GM19467 (cell line): ENCODE results near the gene GRXCR1.

ENCODE experiments used
- ATAC-seq: cut with Tn5 transposase; IDR thresholded peaks from one replicate; pipeline ENCODE4 v1.9.1; 2021; ENCODE audit warnings: mild to moderate bottlenecking, moderate library complexity; ENCODE audit not compliant: unreplicated experiment

Gene GRXCR1

GRCh38 chr4:42927946-42928345, 35.4 kb downstream of the GRXCR1 start:
- no peak for ATAC-seq

- ATAC-seq, result no peak
Observed at GRCh38 chr4:42928582-42928981, 36.1 kb downstream of the GRXCR1 start.

DNA sequence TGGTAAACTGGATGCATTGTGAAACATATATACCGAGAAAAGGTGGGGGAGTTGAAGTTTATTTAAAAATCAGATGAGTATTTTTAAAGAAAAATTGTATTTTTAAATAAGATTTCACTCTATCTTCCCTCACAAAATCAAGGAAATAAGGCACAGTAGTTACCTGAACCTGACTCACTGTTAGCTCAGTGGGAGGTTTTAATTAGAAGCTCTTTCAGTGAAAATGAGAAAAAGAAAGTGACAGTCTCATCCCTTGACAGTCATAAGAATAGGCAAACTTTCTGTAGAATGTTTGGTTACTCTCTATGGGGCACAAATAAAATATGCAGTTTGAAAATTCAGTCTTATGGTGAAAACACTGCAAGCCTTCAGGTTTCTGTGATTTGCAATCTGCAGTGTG, 49.7 kb downstream of the GRXCR1 start:
- no peak for ATAC-seq

GRCh38 chr4:42945874-42946273, 53.4 kb downstream of the GRXCR1 start:
- ATAC-seq, result no peak

GRCh38 chr4:42953321-42953720, 60.8 kb downstream of the GRXCR1 start:
- no peak for ATAC-seq

GRCh38 chr4:42954963-42955669, 62.6 kb downstream of the GRXCR1 start:
- ATAC-seq, result no peak

DNA sequence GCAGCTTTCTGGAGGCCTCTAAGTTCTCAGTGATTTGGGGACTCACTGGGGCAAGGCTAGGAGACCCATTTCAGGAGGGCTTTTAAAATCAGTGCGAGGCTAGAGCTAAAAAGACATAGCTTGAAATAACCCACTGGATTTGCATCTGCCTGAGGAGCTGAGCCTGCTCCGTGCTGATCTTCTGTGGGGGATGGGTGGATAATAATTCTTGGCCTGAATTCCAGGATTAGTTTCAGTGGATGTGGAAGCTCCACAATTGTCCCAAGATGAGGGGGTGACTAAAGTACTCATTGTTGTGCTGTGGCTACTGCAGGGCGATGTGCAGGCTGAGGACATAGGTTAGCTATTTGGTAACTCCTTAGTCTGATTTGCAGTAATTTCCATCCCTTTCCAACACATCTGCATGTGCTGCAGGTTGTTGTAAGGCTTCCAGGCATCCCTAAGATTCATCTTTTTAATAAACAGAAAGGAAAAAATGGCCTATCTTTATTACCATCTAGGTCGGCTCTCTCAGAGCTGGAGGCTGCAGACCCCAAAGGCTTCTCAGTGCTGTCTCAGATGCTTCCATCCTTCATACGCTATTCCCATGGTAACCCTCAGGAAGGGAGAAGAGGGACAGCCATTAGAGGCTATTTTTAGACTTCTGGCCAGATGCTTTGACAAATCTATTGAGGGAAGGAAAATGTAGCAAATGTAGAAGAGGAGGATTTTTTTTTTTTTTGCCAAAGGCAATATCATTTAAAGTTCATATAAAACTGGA, 63.4 kb downstream of the GRXCR1 start:
- no peak for ATAC-seq

DNA sequence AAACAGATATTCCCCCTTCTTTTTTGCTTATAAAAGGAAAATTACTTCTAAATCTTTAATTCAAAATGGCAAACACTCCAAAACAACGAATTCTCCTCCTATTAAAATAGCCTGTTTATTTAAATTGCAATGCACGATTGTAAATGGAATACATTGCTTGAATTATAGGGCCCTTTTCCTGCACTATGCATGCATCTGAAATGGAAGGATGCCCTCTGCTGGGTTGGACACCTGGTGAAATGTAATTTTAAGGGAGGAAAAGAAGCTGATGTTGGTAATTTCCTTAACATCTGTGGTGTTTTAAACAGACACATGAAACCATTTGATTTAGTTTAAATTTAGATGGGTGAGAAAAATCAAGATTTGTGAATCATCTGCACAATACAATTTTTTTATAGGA, 72.8 kb downstream of the GRXCR1 start:
- ATAC-seq, result no peak

DNA sequence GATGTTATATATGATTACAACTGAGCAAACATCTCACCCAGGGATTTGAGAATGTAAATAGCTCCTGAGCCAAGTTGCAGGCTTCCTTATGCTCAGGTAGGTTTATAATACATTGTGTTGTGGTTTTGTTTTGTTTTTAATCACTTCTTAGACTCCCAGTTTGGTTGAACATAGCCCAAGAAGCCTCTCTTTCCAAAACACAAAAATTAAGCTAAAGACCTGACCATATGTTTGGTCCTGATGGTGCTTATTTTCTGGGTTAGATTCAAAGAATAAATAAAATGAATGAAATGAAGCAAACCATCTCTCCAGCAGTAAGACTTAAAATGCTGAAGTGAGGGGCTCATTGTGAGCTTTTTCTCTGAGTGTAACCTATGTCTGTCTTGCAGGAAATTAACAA, 93.5 kb downstream of the GRXCR1 start:
- ATAC-seq, result no peak

DNA sequence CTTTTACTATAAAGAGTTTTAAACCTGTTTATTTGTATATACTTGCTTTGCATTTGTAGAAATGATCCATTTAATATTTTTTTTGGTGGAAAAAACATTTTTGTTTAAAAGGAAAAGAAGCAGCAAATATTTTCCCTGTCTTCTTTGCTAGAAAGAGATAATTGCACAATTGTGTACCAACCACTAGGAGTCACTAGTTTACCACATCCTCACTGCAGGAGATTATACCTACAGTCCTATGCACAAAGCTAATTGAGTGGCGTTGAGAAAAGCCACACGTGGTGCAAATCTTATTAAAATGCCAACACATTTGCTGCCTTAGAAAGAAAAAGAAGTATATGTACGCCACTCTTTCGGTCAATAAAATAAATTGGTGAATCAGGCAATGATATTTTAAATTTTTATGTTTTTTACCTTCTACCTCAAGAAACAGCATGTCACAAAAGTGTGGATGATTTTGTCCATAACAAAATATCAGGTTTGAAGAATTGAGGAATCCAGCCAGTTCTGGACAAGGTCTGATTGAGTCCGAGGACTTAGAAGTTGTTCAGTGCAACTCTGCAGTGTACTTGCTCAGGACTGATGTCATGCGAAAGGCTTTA, 102.9 kb downstream of the GRXCR1 start:
- ATAC-seq, result peak; percentile 86

- no peak for ATAC-seq
Observed at GRCh38 chr4:43008793-43009192, 116.3 kb downstream of the GRXCR1 start.

DNA sequence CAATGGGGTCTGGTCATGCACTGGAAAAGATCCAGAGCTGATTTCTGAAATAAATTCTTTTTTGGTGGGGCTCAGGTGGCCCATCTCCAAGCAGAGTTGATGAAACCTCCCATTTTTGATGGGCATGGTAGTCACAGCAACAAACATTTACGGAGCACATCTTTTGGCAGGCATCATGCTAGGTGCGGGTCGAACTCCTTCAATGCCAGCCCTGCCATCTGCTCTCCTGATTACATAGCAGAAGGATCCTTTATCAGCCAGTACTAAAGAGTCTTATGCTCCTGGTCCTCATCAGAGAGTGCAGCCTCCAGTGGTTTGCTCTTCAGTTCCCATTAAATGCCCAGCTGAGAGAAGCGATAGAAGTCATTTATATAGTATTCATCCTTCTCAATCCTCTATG, 121.7 kb downstream of the GRXCR1 start:
- ATAC-seq, result no peak

GRCh38 chr4:43041632-43042031, 149.1 kb downstream of the GRXCR1 start:
- ATAC-seq, result no peak

DNA sequence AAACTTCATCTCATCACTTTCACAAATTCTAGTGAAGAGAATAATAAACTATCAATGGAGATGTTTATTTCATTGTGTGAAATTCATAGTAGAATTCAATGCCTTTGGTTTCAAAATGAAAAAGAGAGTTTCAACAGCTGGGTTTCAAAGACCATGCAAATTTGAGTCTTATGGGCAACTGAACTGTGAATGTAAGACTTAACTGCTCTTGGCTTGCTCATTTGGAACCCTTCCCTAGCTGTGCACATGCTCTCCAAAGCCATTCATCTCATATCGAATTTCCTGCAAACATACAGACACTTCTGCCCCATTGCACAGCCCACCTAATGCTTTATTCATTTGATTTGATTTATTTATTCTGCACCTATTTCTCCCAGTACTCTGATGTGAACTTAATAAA, 154.5 kb downstream of the GRXCR1 start:
- no peak for ATAC-seq

DNA sequence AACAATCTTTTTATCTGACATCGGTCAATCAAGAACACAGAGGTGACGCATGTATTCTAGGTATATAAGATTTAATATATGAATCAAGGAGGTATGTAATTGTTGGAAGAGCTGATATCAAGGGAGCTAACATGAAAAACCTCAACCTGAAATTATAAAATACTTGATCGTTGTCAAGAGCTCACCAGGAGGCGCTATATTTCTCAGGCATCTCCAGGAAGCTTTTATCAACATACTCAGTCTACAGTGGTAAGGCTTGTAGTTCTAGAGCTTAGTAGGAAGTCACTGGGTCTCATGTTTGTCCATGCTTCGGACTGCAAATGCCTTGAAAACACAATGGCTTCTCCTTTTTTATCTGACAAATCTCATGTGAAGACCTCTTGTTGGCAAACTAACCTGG, 156.1 kb downstream of the GRXCR1 start:
- ATAC-seq, result no peak

GRCh38 chr4:43049326-43049725, 156.8 kb downstream of the GRXCR1 start:
- no peak for ATAC-seq

DNA sequence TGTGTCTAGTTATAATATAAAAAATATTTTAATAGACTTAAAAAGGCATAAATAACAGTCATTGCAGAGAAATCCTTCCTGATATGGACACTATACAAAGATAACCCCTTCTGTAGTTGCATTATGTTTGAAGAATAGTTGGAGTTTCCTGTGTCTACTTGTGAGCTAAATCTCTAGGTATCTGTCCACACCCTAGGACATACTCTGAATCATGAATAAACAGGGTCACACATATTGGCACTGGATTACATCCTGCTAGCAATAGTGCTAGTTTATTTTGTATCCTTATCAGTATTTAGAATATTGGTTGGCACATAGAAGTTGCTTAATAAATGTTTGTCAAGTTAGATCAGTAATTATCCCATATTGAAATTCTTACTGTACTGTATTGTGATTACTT, 173.9 kb downstream of the GRXCR1 start:
- ATAC-seq, result no peak

DNA sequence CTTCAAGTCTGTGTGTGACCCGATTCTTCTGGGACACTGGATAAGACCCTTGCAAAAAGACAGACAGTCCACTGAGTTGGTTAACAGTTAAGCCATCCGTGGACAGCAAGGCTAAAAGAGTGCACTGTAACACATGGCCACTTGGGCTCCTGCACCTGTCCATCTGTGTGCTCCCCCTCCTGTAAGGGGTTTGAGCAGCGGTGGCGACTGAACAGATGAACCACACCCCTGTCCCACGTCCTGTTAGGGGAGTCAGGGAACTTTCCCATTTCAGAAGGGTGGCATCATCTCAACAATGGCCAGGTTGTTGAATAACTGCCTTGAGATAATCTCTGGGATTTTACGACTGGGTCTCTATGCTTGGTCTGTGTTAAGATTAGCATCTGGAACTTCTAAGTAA, 178.6 kb downstream of the GRXCR1 start:
- ATAC-seq, result no peak
